22Rv1 (cell line): Measurements from ENCODE around the gene CCDC122.

Source experiments
- ZFX ChIP-seq: fragments of 450-650 bp; IDR thresholded peaks from 2 replicates; pipeline ENCODE4 v1.6.1; 2017; ENCODE audit warnings: antibody characterized with exemption, borderline replicate concordance
- TF ChIP-seq, protein P1 (sequence below): fragments of 450-650 bp; IDR thresholded peaks from 2 replicates; pipeline ENCODE4 v1.5.1; 2017; ENCODE audit warnings: mild to moderate bottlenecking

DNA sequence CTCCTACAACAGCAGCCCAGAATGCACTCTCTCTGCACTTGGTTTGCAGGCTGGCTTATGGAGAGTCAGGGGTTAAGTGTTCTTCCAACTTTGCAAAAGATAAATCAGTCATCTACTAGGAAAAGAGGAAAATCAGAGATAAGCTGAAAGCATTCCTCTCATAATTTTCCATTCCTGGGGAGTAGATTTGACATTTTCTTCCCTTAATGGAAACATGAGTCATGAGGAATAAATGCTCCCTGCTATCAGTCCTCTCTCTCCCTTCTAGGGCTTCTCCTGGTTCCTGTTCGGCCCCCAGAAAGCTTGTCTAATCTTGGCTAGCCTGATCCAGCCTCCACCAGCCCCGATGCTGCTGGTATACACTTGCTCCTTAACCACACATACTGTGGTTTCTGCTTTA is 64.3 kb downstream of the CCDC122 start:
- TF ChIP-seq, protein P1, sequence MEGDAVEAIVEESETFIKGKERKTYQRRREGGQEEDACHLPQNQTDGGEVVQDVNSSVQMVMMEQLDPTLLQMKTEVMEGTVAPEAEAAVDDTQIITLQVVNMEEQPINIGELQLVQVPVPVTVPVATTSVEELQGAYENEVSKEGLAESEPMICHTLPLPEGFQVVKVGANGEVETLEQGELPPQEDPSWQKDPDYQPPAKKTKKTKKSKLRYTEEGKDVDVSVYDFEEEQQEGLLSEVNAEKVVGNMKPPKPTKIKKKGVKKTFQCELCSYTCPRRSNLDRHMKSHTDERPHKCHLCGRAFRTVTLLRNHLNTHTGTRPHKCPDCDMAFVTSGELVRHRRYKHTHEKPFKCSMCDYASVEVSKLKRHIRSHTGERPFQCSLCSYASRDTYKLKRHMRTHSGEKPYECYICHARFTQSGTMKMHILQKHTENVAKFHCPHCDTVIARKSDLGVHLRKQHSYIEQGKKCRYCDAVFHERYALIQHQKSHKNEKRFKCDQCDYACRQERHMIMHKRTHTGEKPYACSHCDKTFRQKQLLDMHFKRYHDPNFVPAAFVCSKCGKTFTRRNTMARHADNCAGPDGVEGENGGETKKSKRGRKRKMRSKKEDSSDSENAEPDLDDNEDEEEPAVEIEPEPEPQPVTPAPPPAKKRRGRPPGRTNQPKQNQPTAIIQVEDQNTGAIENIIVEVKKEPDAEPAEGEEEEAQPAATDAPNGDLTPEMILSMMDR: no peak
- no peak for TF ChIP-seq ZFX
